Vagina (tissue), 2 donors: ENCODE data around the gene EGFLAM. TPM values are rescaled to one million over a fixed set of nuclear protein-coding genes. Genes with fewer than 3 reads are reported as not detected.

Source experiments
- DNase-seq, 2 donors: peaks; one replicate each; pipeline ENCODE4 v3.0.0-alpha.2; 2017; ENCODE audit errors: extremely low spot score in 2 of 2
- H3K27ac ChIP-seq: fragments of 200-600 bp; sonication (generic); one replicate; pipeline ENCODE4 v1.5.1; 2019
- H3K27me3 ChIP-seq: fragments of 200-600 bp; sonication (generic); one replicate; pipeline ENCODE4 v1.5.1; 2019
- H3K36me3 ChIP-seq, 2 donors: fragments of 200-600 bp; sonication (generic); one replicate each; pipeline ENCODE4 v1.5.1; 2017 to 2019
- H3K4me1 ChIP-seq: fragments of 200-600 bp; sonication (generic); one replicate; pipeline ENCODE4 v1.5.1; 2019
- H3K4me3 ChIP-seq, 2 donors: fragments of 200-600 bp; sonication (generic); 1 replicate in 1 of 2; 2 replicates in 1 of 2; pipeline ENCODE4 v1.5.1; 2016 to 2019
- H3K9me3 ChIP-seq: fragments of 200-600 bp; sonication (generic); one replicate; pipeline ENCODE4 v1.5.1; 2019
- POLR2A ChIP-seq, 2 donors: fragments of 450-650 bp; IDR thresholded peaks; one replicate each; pipeline ENCODE4 v1.6.1; 2017; ENCODE audit warnings: antibody characterized with exemption in 2 of 2, mild to moderate bottlenecking in 2 of 2, moderate library complexity in 2 of 2
- POLR2AphosphoS5 ChIP-seq, 2 donors: sonication (generic); formaldehyde crosslinking; IDR thresholded peaks; one replicate each; pipeline ENCODE4 v1.9.0; 2017; ENCODE audit warnings: antibody characterized with exemption in 2 of 2, mild to moderate bottlenecking in 2 of 2, low read depth in 1 of 2; ENCODE audit not compliant: insufficient read depth in 1 of 2
- intact Hi-C: fragments of 100-400 bp; cut with DNase I; formaldehyde crosslinking; loops from one replicate; pipeline ENCODE4 v1.15.1; 2023
- total RNA-seq: library from RNA; depleted of rRNA; stranded (reverse); fragments of >200 nt; gene quantifications from one replicate; pipeline ENCODE4 v1.2.3, GENCODE V29; 2016
- TF ChIP-seq, protein P1 (sequence below), 3 experiments: fragments of 450-650 bp in 2 of 3; fragments of 200-600 bp in 1 of 3; sonication (generic) in 1 of 3; IDR thresholded peaks; one replicate each; pipeline ENCODE4 v1.5.1; 2017 to 2019; ENCODE audit warnings: antibody characterized with exemption in 3 of 3, mild to moderate bottlenecking in 2 of 3, moderate library complexity in 2 of 3

EGFLAM gene
- total RNA-seq, 1 donor from 2014 or later = 15.2 TPM

DNA sequence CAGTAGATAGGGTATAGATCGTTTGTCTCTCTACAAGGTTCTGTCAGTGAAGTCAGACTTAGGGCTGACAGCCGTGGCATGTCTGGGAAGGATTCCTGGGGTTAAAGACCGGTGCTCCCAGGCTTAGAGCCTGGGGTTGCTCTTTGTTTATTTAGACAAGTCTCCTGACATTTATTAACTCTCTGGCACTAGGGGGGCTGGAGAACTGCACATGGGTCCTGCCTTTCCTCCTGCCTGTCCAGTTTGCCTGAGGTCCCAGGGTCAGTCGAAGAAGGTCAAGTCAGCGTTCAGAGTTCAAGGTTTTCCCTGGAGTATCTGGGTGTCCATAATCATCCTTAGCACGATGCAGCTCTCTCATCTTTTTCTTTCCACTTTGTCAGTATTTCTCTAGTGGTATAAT lies 5.6 kb downstream of the EGFLAM start:
- Histone ChIP-seq H3K27me3 (no peaks in the 10 kb centered on the region), H3K27ac (no peak overlapping the region), H3K9me3 (no peaks in the 10 kb centered on the region), H3K36me3 (no peaks in the 10 kb centered on the region), H3K4me1 (no peaks in the 10 kb centered on the region), H3K4me3 (no peak overlapping the region)
- DNase-seq = no peak
- no peak for TF ChIP-seq POLR2A (IDR thresholded peaks at IDR 0.05)
- TF ChIP-seq, protein P1, sequence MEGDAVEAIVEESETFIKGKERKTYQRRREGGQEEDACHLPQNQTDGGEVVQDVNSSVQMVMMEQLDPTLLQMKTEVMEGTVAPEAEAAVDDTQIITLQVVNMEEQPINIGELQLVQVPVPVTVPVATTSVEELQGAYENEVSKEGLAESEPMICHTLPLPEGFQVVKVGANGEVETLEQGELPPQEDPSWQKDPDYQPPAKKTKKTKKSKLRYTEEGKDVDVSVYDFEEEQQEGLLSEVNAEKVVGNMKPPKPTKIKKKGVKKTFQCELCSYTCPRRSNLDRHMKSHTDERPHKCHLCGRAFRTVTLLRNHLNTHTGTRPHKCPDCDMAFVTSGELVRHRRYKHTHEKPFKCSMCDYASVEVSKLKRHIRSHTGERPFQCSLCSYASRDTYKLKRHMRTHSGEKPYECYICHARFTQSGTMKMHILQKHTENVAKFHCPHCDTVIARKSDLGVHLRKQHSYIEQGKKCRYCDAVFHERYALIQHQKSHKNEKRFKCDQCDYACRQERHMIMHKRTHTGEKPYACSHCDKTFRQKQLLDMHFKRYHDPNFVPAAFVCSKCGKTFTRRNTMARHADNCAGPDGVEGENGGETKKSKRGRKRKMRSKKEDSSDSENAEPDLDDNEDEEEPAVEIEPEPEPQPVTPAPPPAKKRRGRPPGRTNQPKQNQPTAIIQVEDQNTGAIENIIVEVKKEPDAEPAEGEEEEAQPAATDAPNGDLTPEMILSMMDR (IDR thresholded peaks at IDR 0.05) = no peak
- TF ChIP-seq POLR2AphosphoS5 (IDR thresholded peaks at IDR 0.05; ENCODE audit: insufficient read depth in 1 of 2, low read depth in 1 of 2) = no peak
- intact Hi-C loops = no loop called here

DNA sequence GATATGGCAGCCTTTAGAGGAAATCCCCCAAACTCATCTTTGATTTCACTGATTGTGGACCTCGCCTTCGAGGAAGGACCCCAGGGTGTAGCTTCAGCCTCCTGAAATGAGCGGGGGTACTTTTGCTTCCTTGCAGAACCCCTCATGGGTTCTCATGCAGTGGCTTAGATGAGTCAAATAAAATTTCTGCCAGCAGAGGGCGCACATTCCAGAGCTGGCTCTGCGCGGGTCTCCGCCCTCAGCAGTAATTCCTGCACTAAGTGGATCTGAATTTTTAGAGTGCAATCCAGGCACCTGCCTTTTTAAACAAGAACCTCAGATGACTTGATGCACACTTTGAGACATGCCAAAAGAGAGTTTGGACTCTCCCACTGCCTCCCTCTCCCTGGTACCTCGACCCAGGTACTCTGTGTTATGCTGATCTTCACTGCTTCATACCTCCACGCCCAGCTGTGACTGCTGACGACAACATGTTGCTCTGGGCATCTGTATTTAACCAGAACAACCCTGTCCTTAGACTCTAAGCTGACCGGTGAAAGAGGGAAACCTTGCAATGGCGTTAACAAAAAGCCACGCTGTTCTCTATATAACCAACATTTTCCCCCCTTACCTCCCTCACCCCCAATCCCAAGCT lies 7.3 kb downstream of the EGFLAM start:
- Histone ChIP-seq H3K27ac (no peak overlapping the region), H3K4me1 (no peaks in the 10 kb centered on the region), H3K4me3 (no peak overlapping the region), H3K9me3 (no peaks in the 10 kb centered on the region), H3K27me3 (no peaks in the 10 kb centered on the region), H3K36me3 (no peaks in the 10 kb centered on the region)
- DNase-seq = no peak
- no peak for TF ChIP-seq POLR2AphosphoS5 (IDR thresholded peaks at IDR 0.05; ENCODE audit: insufficient read depth in 1 of 2, low read depth in 1 of 2)
- TF ChIP-seq, protein P1 (IDR thresholded peaks at IDR 0.05) = peak; percentile 23 to 44 (median 38)
- TF ChIP-seq POLR2A (IDR thresholded peaks at IDR 0.05) = no peak
- intact Hi-C loops = no loop called here

DNA sequence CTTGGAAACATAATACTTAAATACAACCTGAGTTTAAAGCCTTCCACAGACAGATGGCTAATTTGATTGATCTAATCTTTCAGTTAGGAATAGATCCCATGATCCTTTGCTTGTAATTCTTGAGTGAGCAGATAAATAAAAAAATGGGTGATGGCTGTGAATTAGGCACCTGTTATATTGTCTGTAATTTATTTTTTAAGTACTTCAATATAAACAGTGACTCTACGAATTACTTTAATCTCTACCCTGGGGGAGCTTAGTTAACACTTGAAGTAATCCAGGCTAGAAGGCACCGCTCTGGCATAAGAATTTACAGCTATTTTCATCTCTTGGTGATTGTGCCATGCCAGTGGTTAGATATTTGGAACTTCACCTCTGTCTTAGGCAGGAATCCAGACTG lies 9.0 kb downstream of the EGFLAM start:
- Histone ChIP-seq H3K36me3 (no peaks in the 10 kb centered on the region), H3K4me1 (no peaks in the 10 kb centered on the region), H3K4me3 (no peak overlapping the region), H3K27ac (no peak overlapping the region), H3K9me3 (no peaks in the 10 kb centered on the region), H3K27me3 (no peaks in the 10 kb centered on the region)
- no peak for DNase-seq
- intact Hi-C loops = no loop called here
- TF ChIP-seq, protein P1 (IDR thresholded peaks at IDR 0.05) = no peak
- TF ChIP-seq POLR2AphosphoS5 (IDR thresholded peaks at IDR 0.05; ENCODE audit: insufficient read depth in 1 of 2, low read depth in 1 of 2) (no peak), POLR2A (IDR thresholded peaks at IDR 0.05) (no peak)

DNA sequence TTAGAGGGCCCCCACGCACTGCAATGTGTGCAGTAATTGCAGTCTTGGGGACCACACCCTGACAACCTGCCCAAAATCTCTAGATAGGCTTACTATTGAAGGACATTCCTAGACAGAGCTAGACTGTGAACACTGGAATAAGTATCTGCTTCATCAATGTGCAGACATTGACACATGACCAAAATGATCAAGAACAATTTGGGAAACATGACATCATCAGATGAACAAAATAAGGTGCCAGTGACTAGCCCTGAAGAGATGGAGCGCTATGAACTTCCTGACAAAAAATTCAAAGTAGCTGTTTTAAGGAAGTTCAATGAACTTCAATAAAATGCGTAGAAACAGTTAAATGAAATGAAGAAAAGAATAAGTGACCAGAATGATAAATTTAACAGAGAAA lies 15.3 kb downstream of the EGFLAM start:
- Histone ChIP-seq H3K9me3 (peaks cover 10% of the 10 kb centered on the region), H3K27me3 (no peaks in the 10 kb centered on the region), H3K27ac (no peak overlapping the region), H3K4me3 (no peak overlapping the region), H3K36me3 (no peaks in the 10 kb centered on the region), H3K4me1 (no peaks in the 10 kb centered on the region)
- intact Hi-C loops = no loop called here
- TF ChIP-seq, protein P1 (IDR thresholded peaks at IDR 0.05) = no peak
- TF ChIP-seq POLR2AphosphoS5 (IDR thresholded peaks at IDR 0.05; ENCODE audit: insufficient read depth in 1 of 2, low read depth in 1 of 2) (no peak), POLR2A (IDR thresholded peaks at IDR 0.05) (no peak)
- no peak for DNase-seq

DNA sequence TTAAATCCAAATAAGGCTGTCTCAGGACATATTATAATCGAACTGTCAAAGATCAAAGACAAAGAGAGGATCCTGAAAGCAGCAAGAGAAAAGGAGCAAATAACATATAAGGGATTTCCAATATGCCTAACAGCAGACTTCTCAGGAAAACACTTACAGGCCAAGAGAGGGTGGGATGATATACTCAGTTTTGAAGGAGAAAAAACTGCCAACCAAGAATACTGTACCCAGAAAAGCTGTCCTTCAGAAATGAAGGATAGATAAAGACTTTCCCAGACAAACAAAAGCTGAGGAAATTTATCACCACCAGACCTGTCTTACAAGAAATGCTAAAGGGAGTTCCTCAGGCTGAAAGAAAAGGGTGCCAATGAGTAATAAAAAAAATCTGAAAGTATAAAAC lies 16.0 kb downstream of the EGFLAM start:
- intact Hi-C loops = no loop called here
- Histone ChIP-seq H3K36me3 (no peaks in the 10 kb centered on the region), H3K4me3 (no peak overlapping the region), H3K27me3 (no peaks in the 10 kb centered on the region), H3K9me3 (peaks cover 10% of the 10 kb centered on the region), H3K27ac (no peak overlapping the region), H3K4me1 (no peaks in the 10 kb centered on the region)
- no peak for TF ChIP-seq POLR2A (IDR thresholded peaks at IDR 0.05)
- TF ChIP-seq, protein P1 (IDR thresholded peaks at IDR 0.05) = no peak
- TF ChIP-seq POLR2AphosphoS5 (IDR thresholded peaks at IDR 0.05; ENCODE audit: insufficient read depth in 1 of 2, low read depth in 1 of 2) = no peak
- DNase-seq = no peak
